HG03442 (cell line): Measurements from ENCODE around the gene RAE1.

Source experiments
- ATAC-seq: cut with Tn5 transposase; IDR thresholded peaks from one replicate; pipeline ENCODE4 v1.9.1; 2021; ENCODE audit warnings: mild to moderate bottlenecking, moderate library complexity; ENCODE audit not compliant: unreplicated experiment

RAE1 gene, protein sequence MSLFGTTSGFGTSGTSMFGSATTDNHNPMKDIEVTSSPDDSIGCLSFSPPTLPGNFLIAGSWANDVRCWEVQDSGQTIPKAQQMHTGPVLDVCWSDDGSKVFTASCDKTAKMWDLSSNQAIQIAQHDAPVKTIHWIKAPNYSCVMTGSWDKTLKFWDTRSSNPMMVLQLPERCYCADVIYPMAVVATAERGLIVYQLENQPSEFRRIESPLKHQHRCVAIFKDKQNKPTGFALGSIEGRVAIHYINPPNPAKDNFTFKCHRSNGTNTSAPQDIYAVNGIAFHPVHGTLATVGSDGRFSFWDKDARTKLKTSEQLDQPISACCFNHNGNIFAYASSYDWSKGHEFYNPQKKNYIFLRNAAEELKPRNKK

DNA sequence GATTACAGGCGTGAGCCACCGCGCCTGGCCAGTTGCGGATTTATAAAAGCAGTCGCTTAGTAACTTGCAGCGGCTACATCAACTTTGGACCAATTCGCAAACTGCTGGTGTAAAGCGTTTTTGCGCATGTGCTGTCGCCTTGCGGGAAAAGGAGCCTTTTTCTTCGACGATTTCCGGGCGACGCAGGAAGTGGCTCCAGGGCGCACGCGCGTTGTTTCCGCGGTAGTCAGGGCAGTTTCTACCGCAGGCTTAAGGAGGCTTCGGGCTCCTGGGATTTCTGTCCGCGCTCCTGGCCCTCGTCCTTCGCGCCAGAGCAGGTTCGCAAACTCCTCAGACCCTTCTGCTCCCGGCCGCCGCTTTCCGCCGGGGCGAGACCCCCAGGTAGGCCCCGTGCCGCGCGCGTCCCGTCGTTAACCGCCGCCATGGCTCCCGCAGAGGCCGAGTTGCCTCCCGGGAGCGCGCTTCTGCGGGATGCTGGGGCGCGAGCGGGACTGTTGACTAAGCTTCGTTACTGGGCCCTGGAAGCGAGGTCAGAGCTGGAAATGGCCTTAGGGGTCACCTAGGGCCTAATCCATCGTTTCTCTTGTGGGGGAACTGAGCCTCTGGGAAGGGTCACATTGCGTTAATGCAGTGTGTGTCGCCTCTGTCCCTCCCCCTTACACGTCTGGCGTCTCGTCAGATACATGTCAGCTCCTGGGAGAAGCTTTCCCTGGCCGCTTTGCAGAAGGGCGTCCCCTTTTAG, at the start of gene RAE1:
TSS of gene RAE1 (plus strand) at position 214 of the 742 bp plus-strand sequence. CDS start 2,784 bp downstream, outside the sequence.
- peak; percentile 67 for ATAC-seq

DNA sequence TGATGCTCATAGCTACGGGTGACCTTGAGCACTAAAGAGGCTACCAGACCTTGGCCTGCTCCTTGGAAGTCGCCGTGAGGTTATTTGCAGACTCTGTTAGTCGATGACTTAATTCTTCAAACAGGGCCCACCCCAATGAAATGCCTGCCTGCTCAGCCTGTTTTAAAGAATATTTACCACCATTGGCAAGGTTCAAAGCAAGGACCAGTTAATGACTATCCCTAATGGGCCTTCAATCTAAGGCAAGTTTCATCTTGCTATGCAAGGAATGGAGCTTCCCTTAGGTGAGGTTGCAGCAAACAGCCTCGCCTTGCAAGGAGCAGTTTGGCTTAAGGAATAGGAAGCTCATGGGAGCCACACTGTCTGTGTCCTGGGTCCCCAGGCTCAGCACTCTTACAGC, 44.3 kb upstream of the RAE1 start:
- ATAC-seq, result no peak

DNA sequence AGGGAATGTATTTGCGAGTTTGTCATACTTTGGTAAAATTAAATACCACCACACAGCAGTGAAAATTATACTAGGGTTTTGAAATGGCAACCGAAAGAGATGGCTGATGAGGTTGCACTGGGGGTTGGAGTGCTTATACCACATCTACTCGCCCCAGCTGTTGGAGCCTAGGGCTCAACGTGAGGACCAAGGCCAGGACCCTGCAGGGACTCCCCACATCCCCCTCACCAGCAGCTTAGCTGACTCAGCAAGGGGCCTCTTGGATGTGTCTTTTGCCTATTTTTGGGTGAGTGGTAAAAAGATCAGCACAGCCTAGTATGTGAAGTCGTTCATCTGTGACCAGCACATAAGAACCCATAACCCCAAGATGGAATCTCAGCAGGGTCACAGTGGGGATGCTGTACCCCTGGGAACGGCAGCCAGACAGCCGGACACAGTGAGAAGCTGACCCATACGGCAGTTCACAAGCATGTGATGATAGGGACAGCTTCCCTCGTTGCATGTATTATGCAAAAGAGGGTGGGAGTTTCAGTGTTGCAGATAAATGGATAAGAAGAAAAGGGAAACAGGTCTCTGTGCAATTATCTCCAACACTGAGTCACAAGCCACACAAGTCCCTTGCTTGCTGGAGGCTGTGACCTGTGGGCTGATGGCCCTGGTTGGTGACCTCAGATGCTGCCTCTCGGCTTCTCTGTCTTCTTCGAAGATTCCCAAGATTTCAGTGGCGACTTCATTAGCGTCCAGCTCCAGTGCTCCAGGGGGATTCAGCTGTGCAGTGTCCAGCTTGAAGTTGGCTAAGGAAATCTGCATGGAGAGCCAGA, 42.4 kb upstream of the RAE1 start:
- no peak for ATAC-seq

DNA sequence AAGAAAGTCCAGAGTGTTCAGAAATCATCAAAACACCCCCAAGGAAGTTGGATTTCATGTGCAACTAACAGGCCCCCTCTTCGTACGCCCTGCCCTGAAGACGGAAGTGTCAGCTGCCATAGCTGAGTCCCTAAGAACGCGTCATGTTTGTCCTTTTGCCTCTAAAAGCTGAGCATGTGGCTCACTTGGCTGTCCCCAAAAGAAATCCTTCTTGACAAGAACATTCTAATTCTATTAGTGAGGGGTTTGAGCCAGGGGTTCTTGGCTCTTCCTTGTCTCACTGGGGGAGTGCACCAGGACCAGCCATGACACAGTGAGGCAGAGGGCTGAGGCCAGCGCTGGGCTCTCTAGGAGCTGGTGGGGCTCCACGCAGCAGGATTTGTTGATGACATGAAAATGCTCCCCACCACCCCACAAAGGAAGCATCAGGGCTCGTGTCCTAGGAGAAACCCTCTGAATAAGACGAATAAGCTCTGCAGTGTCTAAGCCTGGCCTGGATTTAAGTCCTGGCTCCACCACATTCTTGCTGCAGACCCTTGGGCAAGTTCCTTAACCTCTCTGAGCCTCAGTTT, 41.4 kb upstream of the RAE1 start:
- no peak for ATAC-seq

DNA sequence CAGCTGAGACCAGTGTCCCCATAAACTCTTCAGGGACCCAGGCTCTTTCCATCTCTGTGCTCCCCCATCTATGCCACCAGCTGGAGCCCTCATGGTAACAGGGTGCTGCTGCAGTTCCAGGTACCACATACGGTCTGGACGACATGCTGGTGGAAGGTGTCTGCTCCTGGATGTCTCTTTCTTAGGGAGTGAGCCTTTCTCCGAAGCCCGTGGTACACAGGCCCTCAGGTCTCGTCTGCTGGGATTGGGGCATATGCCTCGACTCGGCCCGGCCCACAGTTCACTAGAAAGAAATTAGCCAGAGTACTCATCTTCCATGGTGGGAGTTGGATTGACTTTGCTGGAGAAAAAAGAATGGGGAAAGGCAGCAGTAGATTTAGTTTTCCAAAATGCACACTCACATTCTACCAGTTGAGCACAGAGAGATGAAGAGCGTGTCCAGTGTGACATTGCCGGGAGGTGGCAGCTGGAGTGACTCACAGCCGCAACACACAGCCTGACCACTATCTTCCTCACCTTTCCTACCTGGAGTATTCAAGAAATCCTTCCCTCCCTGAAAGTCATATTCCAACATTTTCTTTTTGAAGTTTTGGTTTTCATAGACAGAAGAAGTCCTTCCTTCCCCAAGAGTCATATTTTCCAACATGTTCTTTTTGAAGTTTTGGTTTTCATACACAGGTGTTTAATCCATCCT, 40.1 kb upstream of the RAE1 start:
- ATAC-seq, result no peak

DNA sequence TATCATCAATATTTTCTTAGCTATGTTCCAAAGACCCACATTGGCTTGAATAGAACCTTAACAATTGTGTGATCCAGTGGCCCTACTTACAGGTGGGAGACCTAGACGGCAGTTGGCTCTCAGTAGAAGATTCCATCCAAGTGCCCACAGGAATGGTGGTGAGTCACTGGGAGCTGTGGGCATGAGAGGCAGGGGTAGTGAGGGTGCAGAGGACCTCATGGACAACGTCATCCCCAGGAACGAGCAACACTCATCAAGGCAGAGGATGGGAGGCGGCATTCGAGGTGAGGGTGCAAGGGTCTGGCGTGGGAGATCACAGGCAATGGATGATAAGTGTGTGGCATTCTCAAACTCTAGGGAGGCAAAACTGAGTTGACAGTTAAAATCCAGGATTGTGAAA, 38.9 kb upstream of the RAE1 start:
- ATAC-seq, result no peak

DNA sequence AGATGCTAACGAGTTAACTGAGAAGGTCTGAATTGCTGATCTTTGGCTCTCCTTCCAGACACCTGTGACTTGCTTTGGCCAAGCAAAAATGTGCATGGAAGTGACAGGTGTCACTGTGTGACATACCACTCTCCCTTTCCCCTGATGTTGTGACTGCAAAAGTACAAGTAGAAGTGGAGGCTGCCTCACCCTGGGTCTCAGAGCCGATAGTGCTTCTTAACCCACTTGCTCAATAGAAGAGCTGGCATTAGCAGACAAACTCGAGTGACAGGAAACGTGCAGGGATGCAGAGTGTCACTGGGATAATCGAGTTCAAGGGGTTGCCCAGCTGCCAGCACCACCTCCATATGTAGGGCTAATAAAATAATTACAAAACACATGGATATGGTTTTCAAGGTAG, 37.8 kb upstream of the RAE1 start:
- ATAC-seq, result no peak

DNA sequence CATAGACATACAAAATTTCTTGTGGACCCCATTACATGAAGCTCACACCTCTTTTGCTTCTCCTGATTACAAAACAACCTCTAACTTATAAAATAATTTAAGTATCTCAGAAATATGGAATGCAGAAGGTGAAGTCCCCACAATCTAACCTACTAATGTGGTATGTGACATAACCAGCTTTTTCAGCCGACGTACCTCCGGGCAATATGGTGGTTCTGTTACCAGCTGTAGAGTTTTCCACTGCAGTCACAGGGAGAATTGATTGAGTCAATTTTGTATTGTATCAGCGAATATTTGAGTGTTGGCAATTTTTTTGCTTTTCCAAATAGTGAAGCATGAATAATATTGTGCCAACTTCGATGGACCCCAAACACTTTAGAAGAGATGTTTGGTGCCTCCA, 37.1 kb upstream of the RAE1 start:
- no peak for ATAC-seq

DNA sequence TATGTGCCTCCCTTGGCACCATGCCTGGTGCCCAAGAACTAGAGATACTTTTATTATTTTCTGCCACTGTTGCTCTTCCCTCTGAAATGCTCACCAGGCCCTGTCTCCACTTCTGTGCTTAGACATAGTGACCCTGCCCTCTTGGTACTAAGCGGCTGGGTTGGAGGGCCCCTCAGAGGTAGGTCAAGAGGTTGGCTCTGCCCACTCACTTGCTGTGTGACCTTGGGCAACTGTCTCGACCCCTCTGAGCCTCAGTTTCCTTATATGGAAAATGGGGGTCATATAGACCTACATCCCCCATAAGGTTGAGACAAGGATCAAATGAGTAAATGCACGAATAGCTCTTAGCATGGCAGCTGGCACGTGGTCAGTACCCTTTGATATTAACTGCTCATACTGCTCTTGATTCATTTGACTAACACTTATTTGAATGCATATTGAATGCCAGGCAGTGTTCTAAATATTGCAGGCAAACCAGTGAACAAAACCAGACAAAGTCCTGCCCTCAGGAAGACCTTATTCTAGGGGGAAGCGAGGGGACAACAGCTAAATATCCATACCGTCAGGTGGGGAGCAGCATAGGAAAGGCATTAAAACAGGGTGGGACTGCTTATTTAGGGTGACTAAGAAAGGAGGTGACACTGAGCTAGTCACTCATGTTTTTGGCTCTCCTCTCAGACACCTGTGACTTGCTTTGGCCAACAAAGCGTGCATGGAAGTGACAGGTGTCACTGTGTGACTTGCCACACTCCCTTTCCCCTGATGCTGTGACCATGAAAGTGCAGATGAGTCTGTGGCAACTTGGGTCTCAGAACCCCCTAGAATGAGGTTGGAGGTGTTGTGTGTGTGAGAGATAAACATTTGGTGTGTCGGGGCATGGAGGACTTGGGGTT, 35.7 kb upstream of the RAE1 start:
- ATAC-seq, result no peak

DNA sequence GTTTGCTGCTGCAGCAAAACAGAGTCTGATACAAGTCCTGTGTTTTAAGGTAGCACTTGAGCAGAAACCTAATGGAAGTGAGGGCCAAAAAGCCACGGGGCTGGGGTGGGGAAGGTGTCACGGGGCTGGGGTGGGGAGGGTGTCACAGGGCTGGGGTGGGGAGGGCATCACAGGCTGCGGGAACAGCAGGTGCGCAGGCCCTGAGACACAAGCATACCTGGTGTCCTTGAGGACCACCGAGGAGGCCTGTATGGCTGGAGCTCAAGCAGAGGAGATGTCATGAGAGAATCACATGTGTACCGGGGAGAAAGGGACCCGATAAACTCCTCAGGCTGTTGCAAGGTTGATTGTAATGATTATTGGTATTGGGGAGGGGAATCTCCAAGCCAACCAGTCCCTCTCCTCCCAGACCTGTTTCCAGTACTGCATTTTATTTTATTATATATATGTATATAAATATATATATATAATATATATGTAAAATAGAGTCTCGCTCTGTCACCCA, 35.0 kb upstream of the RAE1 start:
- ATAC-seq, result no peak

DNA sequence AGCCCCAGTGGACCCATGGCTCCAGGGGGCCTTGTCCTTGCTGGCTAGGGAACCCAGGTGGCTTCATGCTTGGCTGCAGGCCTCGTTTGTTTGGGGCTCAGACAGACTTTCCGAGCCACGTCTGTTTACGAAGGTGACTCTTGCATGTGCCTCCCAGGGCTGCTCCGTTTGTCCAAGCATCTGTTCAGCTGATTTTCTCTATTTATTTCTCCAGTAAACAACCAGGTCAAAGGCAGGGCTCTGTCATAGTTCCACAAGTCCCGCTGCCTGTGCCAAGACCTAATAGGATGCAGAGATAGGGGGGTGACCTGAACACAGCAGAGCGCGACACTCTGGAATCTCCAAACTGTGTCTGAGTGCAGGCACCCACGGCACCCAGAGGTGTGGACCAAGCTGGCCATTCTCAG, 34.3 kb upstream of the RAE1 start:
- ATAC-seq, result no peak

DNA sequence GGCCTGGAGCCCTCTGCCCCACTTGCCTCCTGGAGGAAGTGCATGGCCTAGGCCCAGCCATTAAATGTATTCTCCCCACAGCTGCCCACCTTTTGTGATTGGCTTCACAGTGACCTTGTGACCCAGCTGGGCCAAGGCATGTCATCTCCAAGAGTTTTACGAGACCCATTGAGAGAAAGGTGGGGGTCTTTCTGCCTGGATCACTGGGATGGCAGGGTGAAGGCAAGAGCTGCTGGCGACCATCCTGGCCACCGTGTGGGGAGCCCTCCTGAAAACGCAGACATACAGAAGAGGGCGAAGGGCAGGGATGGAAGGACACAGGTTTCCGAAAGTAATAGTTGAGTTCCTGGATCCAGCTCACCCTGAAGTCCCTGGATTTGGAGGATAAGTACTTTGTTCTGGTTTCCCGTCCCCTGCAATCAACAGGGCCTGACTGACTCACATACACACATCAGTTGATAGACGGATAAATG, 33.7 kb upstream of the RAE1 start:
- no peak for ATAC-seq

DNA sequence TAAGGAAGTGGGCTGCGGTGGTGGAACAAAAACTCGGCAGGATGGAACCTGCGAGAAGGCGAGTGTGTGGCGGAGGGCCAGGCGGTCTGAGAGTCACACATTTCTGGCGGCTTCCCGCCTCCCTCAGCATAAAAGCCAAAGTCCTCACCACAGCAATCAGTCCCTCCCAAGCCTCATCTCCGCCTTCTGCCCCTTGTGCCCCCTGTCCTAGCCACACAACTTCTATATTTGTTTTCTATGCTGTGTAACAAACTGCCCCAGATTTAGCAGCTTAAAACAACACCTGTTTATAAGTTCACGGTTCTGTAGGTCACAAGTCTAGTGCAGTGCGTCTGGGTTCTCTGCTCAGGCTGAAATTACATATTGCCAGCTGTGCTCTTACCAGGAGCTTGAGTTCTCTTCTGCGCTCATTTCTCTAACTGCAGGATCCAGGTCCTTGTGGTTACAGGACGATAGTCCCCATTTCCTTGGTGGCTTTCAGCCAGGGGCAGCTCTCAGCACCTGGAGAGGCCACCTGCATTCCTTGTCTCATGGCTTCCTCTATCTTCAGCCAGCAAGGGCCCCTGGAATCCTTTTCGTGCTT, 33.2 kb upstream of the RAE1 start:
- ATAC-seq, result no peak

DNA sequence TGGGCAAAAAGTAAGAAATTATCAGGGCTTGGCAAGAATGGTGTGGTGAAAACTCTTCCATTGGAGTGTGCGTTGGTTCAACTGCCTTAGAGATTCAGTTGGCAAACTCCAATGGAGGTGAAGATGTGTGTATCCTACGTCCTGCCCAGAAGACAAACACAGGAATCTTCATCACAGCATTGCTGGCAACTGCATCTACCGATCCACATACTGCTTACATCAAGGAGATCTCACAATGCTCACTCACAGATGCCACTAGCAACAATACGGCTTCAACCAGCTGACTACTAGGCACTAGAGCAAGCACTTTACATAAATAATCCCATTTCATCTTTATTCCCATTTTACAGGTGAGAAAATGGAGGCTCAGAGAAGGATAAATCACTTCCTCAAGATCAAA, 31.5 kb upstream of the RAE1 start:
- ATAC-seq, result no peak

DNA sequence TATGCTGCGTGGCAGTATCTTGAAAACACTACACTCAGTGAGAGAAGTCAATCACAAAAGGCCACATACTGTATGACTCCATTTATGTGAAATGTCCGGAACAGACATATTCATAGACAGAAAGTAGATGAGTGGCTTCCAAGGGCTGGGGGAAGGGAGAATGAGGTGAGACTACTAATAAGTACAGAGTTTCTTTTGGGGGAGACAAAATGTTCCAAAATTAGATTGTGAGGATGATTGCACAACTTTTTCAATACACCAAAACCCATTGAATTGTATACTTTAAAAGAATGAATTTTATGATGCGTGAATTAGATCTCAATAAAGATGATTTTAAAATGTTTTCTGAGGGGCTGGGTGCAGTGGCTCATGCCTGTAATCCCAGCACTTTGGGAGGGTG, 30.7 kb upstream of the RAE1 start:
- ATAC-seq, result no peak

DNA sequence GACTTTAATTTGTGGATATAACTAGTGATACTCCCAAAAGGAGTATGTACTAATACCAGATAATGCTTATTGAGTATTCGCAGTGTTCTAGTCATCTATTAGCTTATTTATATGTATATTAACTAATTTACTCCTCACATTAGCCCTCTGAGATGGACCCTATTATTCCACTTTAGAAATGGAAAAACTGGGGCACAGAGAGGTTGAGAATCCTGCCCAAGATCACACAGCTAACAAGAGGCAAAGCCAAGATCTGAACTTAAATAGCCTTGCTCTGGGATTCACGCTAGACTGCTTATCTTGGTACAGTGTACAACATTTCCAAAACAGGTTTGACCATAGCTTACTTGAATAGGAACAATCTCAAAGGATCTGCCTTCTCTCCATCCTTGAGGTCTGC, 29.9 kb upstream of the RAE1 start:
- ATAC-seq, result no peak

DNA sequence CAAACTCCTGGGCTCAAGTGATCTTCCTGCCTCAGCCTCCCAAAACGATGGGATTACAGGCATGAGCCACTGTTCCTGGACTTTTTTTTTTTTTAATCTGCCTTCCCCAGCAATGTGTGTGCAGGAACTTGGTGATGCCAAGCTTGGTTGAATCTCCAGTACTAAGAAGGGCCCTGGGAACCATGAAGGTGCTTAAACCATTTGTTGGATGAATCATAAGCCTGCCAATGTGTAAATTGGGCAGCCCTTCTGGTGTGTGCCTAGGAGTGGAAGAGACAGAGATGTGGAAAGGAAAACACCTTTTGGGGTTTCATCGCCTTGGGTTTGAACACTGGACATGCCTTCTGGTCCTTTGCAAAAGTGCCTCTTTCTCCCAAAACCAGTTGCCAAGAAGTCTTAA, 28.6 kb upstream of the RAE1 start:
- ATAC-seq, result no peak

DNA sequence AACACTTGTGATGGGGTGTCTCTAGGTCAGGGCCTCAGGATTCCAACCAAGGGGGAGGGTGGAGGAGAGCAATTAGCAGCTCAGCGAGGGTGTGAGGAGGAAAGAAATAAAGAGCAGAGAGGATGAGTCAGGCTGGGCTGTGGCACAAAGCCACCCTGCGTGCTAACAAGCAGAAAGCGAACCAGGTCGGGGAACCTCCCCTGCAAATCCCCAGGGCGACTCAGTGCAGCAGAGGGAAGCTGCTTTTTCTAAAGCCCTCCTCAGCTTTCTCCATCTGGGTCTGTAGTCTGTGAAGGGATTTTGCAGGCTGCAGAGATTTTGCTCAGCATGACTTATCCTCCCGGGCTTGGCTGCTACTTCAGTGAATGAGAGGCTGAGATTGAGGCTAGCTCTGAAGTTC, 28.0 kb upstream of the RAE1 start:
- ATAC-seq, result peak; percentile 60
